Middle frontal gyrus (tissue), 1 donor: ENCODE measurements around the gene TIMELESS.
"Not testable (repeated sequence)": the region's sequence is repeated elsewhere in the genome, so short reads cannot be mapped to it uniquely, and the experiment has no call there.

ENCODE experiments used
- DNase-seq: peaks from one replicate; pipeline ENCODE4 v3.0.0-alpha.2; 2015; ENCODE audit warnings: low spot score; ENCODE audit errors: extremely low spot score

Gene TIMELESS

GRCh38 chr12:56404227-56404626 is 45.0 kb downstream of the TIMELESS start:
- not testable (repeated sequence) for DNase-seq

GRCh38 chr12:56401612-56402011 is 47.6 kb downstream of the TIMELESS start:
- DNase-seq: not testable (repeated sequence)

- not testable (repeated sequence) for DNase-seq
Measured at GRCh38 chr12:56401125-56401524, 48.1 kb downstream of the TIMELESS start.

- DNase-seq: not testable (repeated sequence)
Measured at GRCh38 chr12:56399466-56399865, 49.8 kb downstream of the TIMELESS start.

GRCh38 chr12:56398324-56398723 is 50.9 kb downstream of the TIMELESS start:
- DNase-seq: no peak

GRCh38 chr12:56392331-56392730 is 56.9 kb downstream of the TIMELESS start:
- no peak for DNase-seq

- DNase-seq: no peak
Measured at GRCh38 chr12:56391721-56392120, 57.5 kb downstream of the TIMELESS start.

- DNase-seq: no peak
Measured at GRCh38 chr12:56389412-56389811, 59.8 kb downstream of the TIMELESS start.

GRCh38 chr12:56387152-56387736 is 62.0 kb downstream of the TIMELESS start:
- no peak for DNase-seq

GRCh38 chr12:56385873-56386272 is 63.4 kb downstream of the TIMELESS start:
- DNase-seq: no peak

GRCh38 chr12:56382611-56383010 is 66.6 kb downstream of the TIMELESS start:
- no peak for DNase-seq

- no peak for DNase-seq
Measured at GRCh38 chr12:56377989-56378316, 71.3 kb downstream of the TIMELESS start.

- no peak for DNase-seq
Measured at GRCh38 chr12:56377310-56377988, 71.8 kb downstream of the TIMELESS start.

GRCh38 chr12:56375598-56376434 is 73.4 kb downstream of the TIMELESS start:
- no peak for DNase-seq

- no peak for DNase-seq
Measured at GRCh38 chr12:56374726-56375597, 74.3 kb downstream of the TIMELESS start.

GRCh38 chr12:56373515-56373914 is 75.7 kb downstream of the TIMELESS start:
- DNase-seq: no peak

- no peak for DNase-seq
Measured at GRCh38 chr12:56366948-56367347, 82.3 kb downstream of the TIMELESS start.
